ENCODE results near the gene PDE1C. TPM values are rescaled to one million over a fixed set of nuclear protein-coding genes. Genes with fewer than 3 reads are reported as not detected.

Gene PDE1C
- total RNA-seq, 3 donors from 2014 or later (not counting 1 experiment from before 2014, with no cell fraction given): not detected

GRCh38 chr7:32005577-32005976 lies 64.6 kb downstream of the PDE1C start:
- Histone ChIP-seq H3K27me3 (ENCODE audit: control insufficient read depth, insufficient read depth, low read length) (no peaks in the 10 kb centered on the region), H3K9me3 (ENCODE audit: control insufficient read depth, insufficient read depth, low read length) (peaks cover 11% of the 10 kb centered on the region), H3K36me3 (ENCODE audit: control insufficient read depth, insufficient read depth, low read length) (no peaks in the 10 kb centered on the region), H3K27ac (ENCODE audit: low read length) (no peak overlapping the region), H3K4me3 (ENCODE audit: low read length) (no peak overlapping the region), H3K4me1 (ENCODE audit: control insufficient read depth, insufficient read depth, low read length) (no peaks in the 10 kb centered on the region)
- H3K36me3 Mint-ChIP-seq: peaks cover 5% of the 10 kb centered on the region
- no peaks in the 10 kb centered on the region for H3K4me1 Mint-ChIP-seq
- no peak overlapping the region for H3K4me3 Mint-ChIP-seq
- DNase-seq (no peak), ATAC-seq (no peak)
- WGBS (ENCODE audit: insufficient coverage): 100% methylated on average over 1 of the region's 2 CpGs
- H3K27me3 Mint-ChIP-seq (ENCODE audit: low read depth in 2 of 2): no peaks in the 10 kb centered on the region
- intact Hi-C loops (cut with micrococcal nuclease): no loop called here
- no peak for TF ChIP-seq CTCF (IDR thresholded peaks at IDR 0.05)
- H3K9me3 Mint-ChIP-seq: peaks cover 3 to 12% of the 10 kb centered on the region in 2 donors
- no peak overlapping the region for H3K27ac Mint-ChIP-seq

DNA sequence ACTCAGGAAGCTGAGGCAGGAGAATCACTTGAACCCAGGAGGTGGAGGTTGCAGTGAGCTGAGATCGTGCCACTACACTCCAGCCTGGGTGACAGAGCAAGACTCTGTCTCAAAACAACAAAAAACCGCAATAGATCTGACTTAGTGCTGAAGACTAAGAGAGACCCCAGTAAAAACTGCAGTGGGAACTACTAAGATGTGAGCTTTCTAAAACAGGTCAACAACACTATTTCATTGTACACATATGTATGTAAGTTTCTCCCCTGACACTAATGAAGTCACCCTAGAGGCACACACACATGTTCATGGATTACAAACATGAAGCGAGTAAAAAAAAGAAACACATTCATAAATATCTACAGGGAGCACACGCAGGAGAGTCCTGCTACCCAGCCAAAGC lies 68.3 kb downstream of the PDE1C start:
- Histone ChIP-seq H3K4me3 (ENCODE audit: low read length) (no peak overlapping the region), H3K9me3 (ENCODE audit: control insufficient read depth, insufficient read depth, low read length) (peaks cover 11% of the 10 kb centered on the region), H3K36me3 (ENCODE audit: control insufficient read depth, insufficient read depth, low read length) (no peaks in the 10 kb centered on the region), H3K4me1 (ENCODE audit: control insufficient read depth, insufficient read depth, low read length) (no peaks in the 10 kb centered on the region), H3K27me3 (ENCODE audit: control insufficient read depth, insufficient read depth, low read length) (no peaks in the 10 kb centered on the region), H3K27ac (ENCODE audit: low read length) (no peak overlapping the region)
- H3K36me3 Mint-ChIP-seq: peaks cover 5% of the 10 kb centered on the region
- no peaks in the 10 kb centered on the region for H3K27me3 Mint-ChIP-seq (ENCODE audit: low read depth in 2 of 2)
- ATAC-seq (no peak), DNase-seq (no peak)
- TF ChIP-seq CTCF (IDR thresholded peaks at IDR 0.05): no peak
- H3K4me3 Mint-ChIP-seq: no peak overlapping the region
- no peak overlapping the region for H3K27ac Mint-ChIP-seq
- 90% methylated on average over 4 of the region's 4 CpGs for WGBS (ENCODE audit: insufficient coverage)
- H3K4me1 Mint-ChIP-seq: no peaks in the 10 kb centered on the region
- intact Hi-C loops (cut with micrococcal nuclease): no loop called here
- H3K9me3 Mint-ChIP-seq: peaks cover 6 to 12% of the 10 kb centered on the region in 2 donors

GRCh38 chr7:31997423-31997822 lies 72.8 kb downstream of the PDE1C start:
- Mint-ChIP-seq H3K36me3 (no peaks in the 10 kb centered on the region), H3K27me3 (ENCODE audit: low read depth in 2 of 2) (no peaks in the 10 kb centered on the region), H3K4me3 (no peak overlapping the region), H3K27ac (no peak overlapping the region), H3K4me1 (peaks cover 0 to under 1% of the 10 kb centered on the region in 2 donors), H3K9me3 (peaks cover 3 to 5% of the 10 kb centered on the region in 2 donors)
- H3K9me3 ChIP-seq (ENCODE audit: control insufficient read depth, insufficient read depth, low read length): peaks cover 11% of the 10 kb centered on the region
- H3K4me3 ChIP-seq (ENCODE audit: low read length): no peak overlapping the region
- H3K36me3 ChIP-seq (ENCODE audit: control insufficient read depth, insufficient read depth, low read length): no peaks in the 10 kb centered on the region
- no peak for TF ChIP-seq CTCF (IDR thresholded peaks at IDR 0.05)
- 87% methylated on average over 2 of the region's 2 CpGs for WGBS (ENCODE audit: insufficient coverage)
- H3K4me1 ChIP-seq (ENCODE audit: control insufficient read depth, insufficient read depth, low read length): no peaks in the 10 kb centered on the region
- H3K27me3 ChIP-seq (ENCODE audit: control insufficient read depth, insufficient read depth, low read length): no peaks in the 10 kb centered on the region
- no peak for DNase-seq
- no peak for ATAC-seq
- no peak overlapping the region for H3K27ac ChIP-seq (ENCODE audit: low read length)
- intact Hi-C loops (cut with micrococcal nuclease): no loop called here

DNA sequence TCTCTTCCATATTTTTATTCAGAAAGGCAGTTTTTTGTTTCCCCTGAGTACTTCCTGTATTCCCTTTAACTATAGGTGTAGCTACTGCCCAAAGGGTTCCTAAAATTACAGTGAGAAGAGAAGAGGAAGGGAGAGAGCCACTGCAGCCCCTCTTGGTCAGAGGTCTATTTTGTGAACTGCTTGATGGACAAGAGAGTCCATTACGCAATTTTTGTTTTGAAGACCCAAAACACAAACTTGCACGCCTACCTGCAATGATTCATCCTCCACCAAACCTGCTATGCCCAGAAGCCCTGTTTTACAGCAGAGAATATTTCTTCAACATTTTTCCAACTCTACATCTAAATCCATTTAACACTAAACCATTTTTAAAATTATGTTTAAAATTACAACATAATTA lies 75.1 kb downstream of the PDE1C start:
- Mint-ChIP-seq H3K36me3 (no peaks in the 10 kb centered on the region), H3K9me3 (peaks cover under 1 to 3% of the 10 kb centered on the region in 2 donors), H3K4me1 (peaks cover 0 to 10% of the 10 kb centered on the region in 2 donors), H3K27me3 (ENCODE audit: low read depth in 2 of 2) (no peaks in the 10 kb centered on the region), H3K4me3 (no peak overlapping the region), H3K27ac (no peak overlapping the region)
- no peak overlapping the region for H3K4me3 ChIP-seq (ENCODE audit: low read length)
- H3K27me3 ChIP-seq (ENCODE audit: control insufficient read depth, insufficient read depth, low read length): no peaks in the 10 kb centered on the region
- DNase-seq (no peak), ATAC-seq (no peak)
- intact Hi-C loops (cut with micrococcal nuclease): no loop called here
- no peak for TF ChIP-seq CTCF (IDR thresholded peaks at IDR 0.05)
- WGBS (ENCODE audit: insufficient coverage): 90% methylated on average over 2 of the region's 2 CpGs
- H3K27ac ChIP-seq (ENCODE audit: low read length): no peak overlapping the region
- no peaks in the 10 kb centered on the region for H3K9me3 ChIP-seq (ENCODE audit: control insufficient read depth, insufficient read depth, low read length)
- H3K36me3 ChIP-seq (ENCODE audit: control insufficient read depth, insufficient read depth, low read length): no peaks in the 10 kb centered on the region
- no peaks in the 10 kb centered on the region for H3K4me1 ChIP-seq (ENCODE audit: control insufficient read depth, insufficient read depth, low read length)

Data from natural killer cell (primary cell).